ENCODE results near the gene MCF2L.

The MCF2L gene

DNA sequence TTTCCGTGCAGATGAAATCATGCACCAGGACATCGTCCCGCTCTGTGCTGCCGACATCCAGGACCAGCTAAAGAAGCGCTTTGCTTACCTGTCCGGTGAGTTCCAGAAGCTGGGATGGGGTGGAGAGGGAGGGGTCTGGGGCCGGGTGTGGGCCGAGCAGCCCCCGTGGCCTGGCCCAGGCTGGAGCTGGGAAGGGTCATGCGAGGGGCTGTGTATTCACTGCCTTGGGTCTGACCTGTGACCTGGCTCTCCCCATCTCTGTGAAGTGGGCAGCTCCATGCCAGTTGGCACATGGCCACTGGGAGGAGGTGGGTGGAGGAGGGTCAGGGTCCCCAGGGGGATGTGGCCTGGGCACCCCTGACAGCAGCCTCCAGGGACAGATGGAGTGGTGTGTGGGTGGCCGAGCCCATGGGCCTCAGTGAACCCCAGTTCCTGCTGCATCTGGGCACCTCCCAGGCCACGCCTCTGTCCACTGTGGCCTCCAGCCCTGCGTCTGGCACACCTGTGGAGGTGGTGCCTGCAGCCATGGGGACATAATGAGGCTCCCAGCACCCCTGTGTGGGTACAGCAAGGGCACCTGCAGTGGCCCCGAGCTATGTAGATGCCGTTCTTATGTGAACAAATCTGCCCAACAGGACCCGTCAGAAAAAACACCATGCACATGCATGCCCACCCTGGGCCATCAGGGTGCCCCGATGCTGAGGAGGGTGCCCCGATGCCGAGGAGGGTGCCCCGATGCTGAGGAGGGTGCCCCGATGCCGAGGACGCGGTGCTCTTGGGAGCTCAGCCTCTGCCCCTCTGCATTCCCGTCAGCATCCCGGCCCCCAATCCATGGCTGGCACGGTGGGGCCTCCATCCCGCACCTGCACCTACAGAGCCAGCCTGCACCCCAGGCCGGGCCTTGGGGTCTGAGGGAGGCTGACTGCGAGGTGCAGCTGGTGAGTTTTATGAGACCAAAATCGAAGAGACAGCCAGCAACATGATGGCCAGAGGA, 46.0 kb downstream of the MCF2L start:
- H3K4me3 ChIP-seq (ENCODE audit: low read depth, low read length), result no peak overlapping the region
- no peak for DNase-seq (ENCODE audit: low read depth)
- TF ChIP-seq, protein P1, sequence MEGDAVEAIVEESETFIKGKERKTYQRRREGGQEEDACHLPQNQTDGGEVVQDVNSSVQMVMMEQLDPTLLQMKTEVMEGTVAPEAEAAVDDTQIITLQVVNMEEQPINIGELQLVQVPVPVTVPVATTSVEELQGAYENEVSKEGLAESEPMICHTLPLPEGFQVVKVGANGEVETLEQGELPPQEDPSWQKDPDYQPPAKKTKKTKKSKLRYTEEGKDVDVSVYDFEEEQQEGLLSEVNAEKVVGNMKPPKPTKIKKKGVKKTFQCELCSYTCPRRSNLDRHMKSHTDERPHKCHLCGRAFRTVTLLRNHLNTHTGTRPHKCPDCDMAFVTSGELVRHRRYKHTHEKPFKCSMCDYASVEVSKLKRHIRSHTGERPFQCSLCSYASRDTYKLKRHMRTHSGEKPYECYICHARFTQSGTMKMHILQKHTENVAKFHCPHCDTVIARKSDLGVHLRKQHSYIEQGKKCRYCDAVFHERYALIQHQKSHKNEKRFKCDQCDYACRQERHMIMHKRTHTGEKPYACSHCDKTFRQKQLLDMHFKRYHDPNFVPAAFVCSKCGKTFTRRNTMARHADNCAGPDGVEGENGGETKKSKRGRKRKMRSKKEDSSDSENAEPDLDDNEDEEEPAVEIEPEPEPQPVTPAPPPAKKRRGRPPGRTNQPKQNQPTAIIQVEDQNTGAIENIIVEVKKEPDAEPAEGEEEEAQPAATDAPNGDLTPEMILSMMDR (IDR thresholded peaks at IDR 0.05; ENCODE audit: control insufficient read depth, extremely low read depth, insufficient read depth), result no peak

DNA sequence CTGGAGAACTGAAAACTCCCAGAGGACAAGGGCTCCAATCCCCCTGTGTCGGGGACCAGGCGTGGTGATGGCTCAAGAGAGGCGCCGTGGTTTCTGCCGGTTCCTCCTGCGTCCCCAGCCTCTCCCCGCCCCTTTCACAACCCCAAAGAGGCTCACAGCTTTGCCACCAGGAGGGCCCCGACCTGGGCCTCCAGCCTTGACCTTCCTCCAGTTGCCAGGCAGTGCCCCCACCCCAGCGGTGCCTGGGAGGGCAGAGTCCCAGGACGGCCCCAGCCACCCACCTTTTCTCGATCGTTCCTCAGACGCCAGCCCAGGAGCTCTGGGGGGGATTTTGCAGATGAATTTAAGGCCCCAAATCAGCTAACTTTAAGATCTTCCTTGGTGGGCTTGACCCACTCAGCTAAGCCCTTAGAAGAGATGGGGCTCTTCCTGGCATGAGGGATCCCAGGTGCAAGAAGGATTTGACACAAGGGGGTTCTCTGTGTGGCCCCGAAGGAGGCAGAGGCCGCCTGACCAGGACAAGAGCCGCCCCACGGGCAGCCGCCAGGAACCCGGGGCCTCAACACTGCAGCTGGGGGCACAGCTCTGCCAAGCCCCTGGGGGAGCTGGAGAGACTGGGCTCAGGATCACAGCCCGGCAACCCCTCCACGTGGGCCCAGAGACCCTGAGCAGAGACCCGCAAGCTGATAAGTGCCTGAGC, 47.0 kb downstream of the MCF2L start:
- TF ChIP-seq, protein P1 (IDR thresholded peaks at IDR 0.05; ENCODE audit: control insufficient read depth, extremely low read depth, insufficient read depth), result no peak
- no peak overlapping the region for H3K4me3 ChIP-seq (ENCODE audit: low read depth, low read length)
- DNase-seq (ENCODE audit: low read depth), result no peak

DNA sequence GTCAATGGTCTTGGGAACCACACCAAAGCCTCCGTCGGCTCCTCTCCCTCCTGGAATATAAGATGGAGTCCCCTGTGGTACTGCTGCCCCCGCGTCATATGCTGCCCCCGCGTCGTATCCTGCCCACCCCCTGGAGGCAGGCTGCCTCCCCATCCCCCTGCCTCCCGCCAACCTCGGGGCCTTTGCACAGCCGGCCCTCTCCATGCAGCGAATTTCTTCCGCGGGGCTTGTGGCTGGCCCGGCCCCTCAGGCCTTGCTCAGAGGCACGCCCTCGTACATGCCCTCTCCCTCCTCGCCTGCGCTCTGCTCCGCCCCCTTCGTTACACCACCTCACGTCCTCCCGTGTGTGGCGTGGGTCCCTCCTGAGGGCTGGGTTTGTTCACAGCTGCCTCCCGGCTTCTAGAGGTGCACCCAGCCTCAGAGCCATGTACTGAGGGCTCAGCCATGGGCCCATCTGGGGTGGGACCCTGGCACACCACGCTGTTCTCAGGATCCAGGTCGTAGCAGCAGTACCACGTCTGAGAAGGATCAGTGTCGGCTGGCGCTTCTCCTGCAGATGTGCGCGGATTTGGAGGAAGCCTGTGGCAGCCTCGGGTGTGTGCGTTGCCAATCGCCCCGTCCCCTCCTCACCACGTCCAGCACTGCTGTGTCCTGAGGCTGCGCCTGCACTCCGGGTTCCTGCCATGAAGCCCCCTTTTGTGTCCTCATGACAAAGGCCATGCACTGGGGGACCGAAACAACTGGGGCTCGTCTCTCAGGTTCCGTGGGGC, 47.7 kb downstream of the MCF2L start:
- no peak overlapping the region for H3K4me3 ChIP-seq (ENCODE audit: low read depth, low read length)
- no peak for DNase-seq (ENCODE audit: low read depth)
- TF ChIP-seq, protein P1 (IDR thresholded peaks at IDR 0.05; ENCODE audit: control insufficient read depth, extremely low read depth, insufficient read depth), result no peak

DNA sequence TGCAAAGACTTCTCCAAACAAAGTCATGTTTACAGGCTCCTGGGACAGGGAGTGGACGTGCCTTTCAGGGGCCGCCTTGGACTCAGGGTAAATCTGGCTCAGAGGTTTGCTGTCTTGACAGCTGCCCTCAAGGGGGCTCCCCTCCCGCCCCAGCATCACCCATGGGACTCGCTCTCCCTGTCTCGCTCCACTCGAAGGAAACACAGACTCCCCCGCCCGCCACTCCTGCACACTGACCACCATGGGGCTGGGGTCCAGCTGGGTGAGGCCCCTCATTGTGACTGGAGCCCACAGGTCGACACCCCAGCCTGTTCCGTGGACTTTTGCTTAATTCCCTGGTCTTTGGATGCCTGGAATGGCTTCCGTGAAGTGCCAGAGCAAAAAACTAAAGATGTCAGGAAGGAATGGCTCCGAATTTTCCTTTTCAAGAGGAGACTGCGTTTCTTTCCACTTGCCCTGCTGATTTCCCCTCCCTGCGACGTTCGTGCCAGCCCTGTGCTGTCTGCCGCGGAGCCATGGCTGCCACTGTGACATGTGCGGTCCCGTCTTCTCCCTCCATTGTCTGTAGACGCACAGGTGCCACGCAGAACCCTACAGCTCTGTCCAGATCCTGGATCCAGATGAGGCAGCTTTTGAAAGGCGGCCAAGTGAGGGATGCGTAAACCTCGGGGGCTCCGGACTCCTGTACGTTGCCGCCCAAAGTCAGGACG, 48.6 kb downstream of the MCF2L start:
- DNase-seq (ENCODE audit: low read depth), result no peak
- H3K4me3 ChIP-seq (ENCODE audit: low read depth, low read length), result no peak overlapping the region
- TF ChIP-seq, protein P1 (IDR thresholded peaks at IDR 0.05; ENCODE audit: control insufficient read depth, extremely low read depth, insufficient read depth), result no peak

DNA sequence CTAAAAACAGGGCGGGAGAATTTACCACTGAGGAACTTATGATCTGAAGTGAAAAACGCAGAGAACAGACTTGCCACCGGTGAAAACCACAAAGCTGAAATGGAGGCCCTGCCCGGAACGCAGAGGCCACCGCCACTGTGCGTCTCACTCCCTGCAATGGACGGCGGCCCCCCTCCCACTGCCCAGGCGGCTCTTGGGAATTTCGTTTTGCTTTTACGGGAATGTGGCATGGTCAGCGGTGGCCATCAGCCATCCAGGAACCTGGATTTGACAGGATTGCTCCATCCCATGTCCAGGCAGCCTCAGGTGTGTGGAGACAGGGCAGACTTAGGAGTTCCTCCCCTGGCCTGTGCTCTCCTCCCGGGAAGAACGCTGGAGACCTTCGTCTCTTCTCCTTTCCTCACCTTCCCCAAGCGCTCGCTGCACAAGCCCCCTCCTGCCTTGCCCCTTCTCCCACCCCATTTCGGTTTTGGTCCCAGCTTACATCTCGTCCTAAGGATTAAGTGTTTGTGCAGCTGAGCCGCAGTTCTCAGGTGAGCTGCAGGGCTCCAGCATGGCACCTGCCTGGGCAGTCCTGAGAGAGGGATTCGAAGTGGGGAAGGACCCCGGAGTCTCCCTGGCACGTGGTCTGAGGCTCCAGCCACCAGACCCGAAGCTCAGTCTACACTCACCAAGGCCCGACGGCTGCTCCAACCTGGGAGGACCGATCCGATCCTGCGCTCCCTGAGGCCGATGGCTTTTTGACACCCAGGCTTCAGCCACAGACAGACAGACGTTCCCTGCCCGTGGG, 49.9 kb downstream of the MCF2L start:
- no peak for DNase-seq (ENCODE audit: low read depth)
- no peak overlapping the region for H3K4me3 ChIP-seq (ENCODE audit: low read depth, low read length)
- TF ChIP-seq, protein P1 (IDR thresholded peaks at IDR 0.05; ENCODE audit: control insufficient read depth, extremely low read depth, insufficient read depth), result no peak
